Body of pancreas (tissue), 4 donors: ENCODE results near the gene ZSCAN5A. TPM values are rescaled to one million over a fixed set of nuclear protein-coding genes. Genes with fewer than 3 reads are reported as not detected.
A peak's percentile ranks its signal among the peaks of the same experiment; 100 is the strongest.
"Not testable (repeated sequence)": the region's sequence is repeated elsewhere in the genome, so short reads cannot be mapped to it uniquely, and the experiment has no call there.

Source experiments
- ATAC-seq: fragments of 150-250 bp; one replicate; pipeline ENCODE4 v1.9.1; 2016
- DNase-seq, 4 donors: peaks; one replicate each; pipeline ENCODE4 v3.0.0-alpha.2; 2019
- H3K27ac ChIP-seq, 4 donors: fragments of 200-600 bp; sonication (generic); 1 replicate in 3 of 4; 2 replicates in 1 of 4; pipeline versions ENCODE4 v1.5.1 to v1.6.1; 2016 to 2019; ENCODE audit warnings: mild to moderate bottlenecking in 1 of 4, mixed read lengths in 1 of 4, moderate library complexity in 1 of 4
- H3K27me3 ChIP-seq, 2 donors: fragments of 200-600 bp; sonication (generic); one replicate each; pipeline ENCODE4 v1.6.0; 2016; ENCODE audit warnings: mild to moderate bottlenecking in 1 of 2
- H3K36me3 ChIP-seq, 2 donors: fragments of 200-600 bp; sonication (generic); replicated peaks in 1 of 2; 2 replicates each; pipeline ENCODE4 v1.5.1; 2016; ENCODE audit warnings: low read depth in 2 of 2; ENCODE audit not compliant: insufficient read depth in 1 of 2
- H3K4me1 ChIP-seq: fragments of 200-600 bp; sonication (generic); one replicate; pipeline ENCODE4 v1.6.0; 2016
- H3K4me3 ChIP-seq, 2 donors: fragments of 200-600 bp; sonication (generic); 1 replicate in 1 of 2; 2 replicates in 1 of 2; pipeline ENCODE4 v1.5.1; 2016 to 2019
- H3K9me3 ChIP-seq, 3 donors: fragments of 200-600 bp; sonication (generic); 1 replicate in 2 of 3; 2 replicates in 1 of 3; pipeline ENCODE4 v1.5.1; 2016
- CTCF ChIP-seq, 7 experiments: fragments of 450-650 bp in 4 of 7; fragments of 200-600 bp in 3 of 7; sonication (generic) in 3 of 7; IDR thresholded peaks; one replicate each; pipeline ENCODE4 v1.5.1; 2016 to 2019; ENCODE audit warnings: antibody characterized with exemption in 7 of 7
- POLR2A ChIP-seq, 3 donors: fragments of 450-650 bp; IDR thresholded peaks; one replicate each; pipeline ENCODE4 v1.6.1; 2016; ENCODE audit warnings: antibody characterized with exemption in 3 of 3, mild to moderate bottlenecking in 2 of 3
- whole genome bisulfite sequencing, 2 donors: methylation state at CpG; one replicate each; pipeline ENCODE4 v1.1.5; 2017; 5-methylcytosine and 5-hydroxymethylcytosine counted together
- intact Hi-C: fragments of 100-400 bp; cut with DNase I; formaldehyde crosslinking; loops from one replicate; pipeline ENCODE4 v1.15.1; 2023
- total RNA-seq, 2 donors: library from RNA; depleted of rRNA; stranded (reverse); fragments of >200 nt; gene quantifications; one replicate each; pipeline ENCODE4 v1.1.0, GENCODE V29; 2016

ZSCAN5A gene
- total RNA-seq, 2 donors from 2014 or later = 4.9 to 7.3 TPM

GRCh38 chr19:56218961-56219360 lies 95.7 kb downstream of the ZSCAN5A start:
- Histone ChIP-seq H3K4me3 (no peak overlapping the region), H3K27ac (no peak overlapping the region), H3K36me3 (peaks cover 0 to 4% of the 10 kb centered on the region in 2 donors), H3K9me3 (no peaks in the 10 kb centered on the region), H3K4me1 (peaks cover 11% of the 10 kb centered on the region), H3K27me3 (no peaks in the 10 kb centered on the region)
- intact Hi-C loops = no loop called here
- no peak for TF ChIP-seq CTCF (IDR thresholded peaks at IDR 0.05)
- 85 to 88% methylated on average over 10 of the region's 10 CpGs for WGBS, 2 donors
- DNase-seq (no peak), ATAC-seq (no peak)

- peaks cover 11% of the 10 kb centered on the region for H3K4me1 ChIP-seq
- WGBS, 2 donors = 4 to 13% methylated on average over 17 to 77 of the region's 79 CpGs
- peak overlapping the region in 1 of 2 donors; percentile 27 for H3K4me3 ChIP-seq
- H3K9me3 ChIP-seq = no peaks in the 10 kb centered on the region
- TF ChIP-seq POLR2A (IDR thresholded peaks at IDR 0.05) = no peak
- no peak for TF ChIP-seq CTCF (IDR thresholded peaks at IDR 0.05)
- intact Hi-C loops = no loop called here
- peak in 2 of 4 donors; percentile 12 to 13 for DNase-seq
- H3K27me3 ChIP-seq = no peaks in the 10 kb centered on the region
- H3K27ac ChIP-seq = no peak overlapping the region
- peaks cover 0 to 4% of the 10 kb centered on the region in 2 donors for H3K36me3 ChIP-seq
- peak; percentile 27 for ATAC-seq
Observed at GRCh38 chr19:56217039-56217949, 97.3 kb downstream of the ZSCAN5A start.

- Histone ChIP-seq H3K9me3 (no peaks in the 10 kb centered on the region), H3K27me3 (no peaks in the 10 kb centered on the region), H3K27ac (no peak overlapping the region), H3K4me3 (no peak overlapping the region), H3K36me3 (no peaks in the 10 kb centered on the region), H3K4me1 (no peaks in the 10 kb centered on the region)
- TF ChIP-seq POLR2A (IDR thresholded peaks at IDR 0.05) (no peak), CTCF (IDR thresholded peaks at IDR 0.05) (no peak)
- ATAC-seq = no peak
- DNase-seq = no peak
- intact Hi-C loops = no loop called here
- WGBS, 2 donors = 53 to 70% methylated on average over 4 of the region's 4 CpGs
Observed at GRCh38 chr19:56211718-56212117, 102.9 kb downstream of the ZSCAN5A start.

- WGBS, 2 donors = 77 to 83% methylated on average over 7 to 9 of the region's 9 CpGs
- H3K27me3 ChIP-seq, DNase-seq, intact Hi-C loops, H3K4me3 ChIP-seq, H3K4me1 ChIP-seq, ATAC-seq, H3K27ac ChIP-seq, H3K36me3 ChIP-seq, H3K9me3 ChIP-seq: not testable (repeated sequence)
Observed at GRCh38 chr19:56210036-56210435, 104.6 kb downstream of the ZSCAN5A start.

- H3K4me1 ChIP-seq = no peaks in the 10 kb centered on the region
- ATAC-seq = no peak
- DNase-seq = no peak
- H3K27me3 ChIP-seq = no peaks in the 10 kb centered on the region
- H3K36me3 ChIP-seq = no peaks in the 10 kb centered on the region
- H3K9me3 ChIP-seq = no peaks in the 10 kb centered on the region
- no peak overlapping the region for H3K4me3 ChIP-seq
- intact Hi-C loops = no loop called here
- no peak overlapping the region for H3K27ac ChIP-seq
- 67 to 74% methylated on average over 12 of the region's 12 CpGs for WGBS, 2 donors
- TF ChIP-seq POLR2A (IDR thresholded peaks at IDR 0.05) (no peak), CTCF (IDR thresholded peaks at IDR 0.05) (no peak)
Observed at GRCh38 chr19:56209091-56209490, 105.5 kb downstream of the ZSCAN5A start.

GRCh38 chr19:56207581-56207980 lies 107.1 kb downstream of the ZSCAN5A start:
- DNase-seq, H3K27ac ChIP-seq, intact Hi-C loops, H3K4me1 ChIP-seq, H3K36me3 ChIP-seq, ATAC-seq, H3K9me3 ChIP-seq, H3K4me3 ChIP-seq, H3K27me3 ChIP-seq: not testable (repeated sequence)
- WGBS, 2 donors = 64 to 72% methylated on average over 5 of the region's 5 CpGs
